ENCODE results near the gene SERINC2. TPM values are rescaled to one million over a fixed set of nuclear protein-coding genes. Genes with fewer than 3 reads are reported as not detected.
A peak's percentile ranks its signal among the peaks of the same experiment; 100 is the strongest.

SERINC2 gene
- total and polyA plus RNA-seq, 2 donors (not counting 1 experiment from before 2014, with no cell fraction given) = 28.4 to 104 TPM

GRCh38 chr1:31380181-31380580, 32.8 kb upstream of the SERINC2 start:
- DNase-seq (ENCODE audit: low read depth in 2 of 2) = no peak
- Histone ChIP-seq H2AFZ (ENCODE audit: low read length) (no peak overlapping the region), H3K9me3 (ENCODE audit: control insufficient read depth, insufficient read depth, low read depth, low read length) (no peaks in the 10 kb centered on the region), H3K27me3 (ENCODE audit: control insufficient read depth, insufficient read depth, low read length) (no peaks in the 10 kb centered on the region), H3K36me3 (ENCODE audit: control insufficient read depth, insufficient read depth, low read length) (no peaks in the 10 kb centered on the region), H3K9ac (ENCODE audit: insufficient read depth, low read length) (no peak overlapping the region), H4K20me1 (ENCODE audit: control insufficient read depth, extremely low read depth, insufficient read depth, low read length) (no peaks in the 10 kb centered on the region), H3K4me3 (replicated peaks in 1 of 4; ENCODE audit: control extremely low read depth in 1 of 4, insufficient read depth in 1 of 4, low read depth in 3 of 4, low read length in 4 of 4) (no peak overlapping the region), H3K27ac (ENCODE audit: insufficient read depth, low read length) (no peak overlapping the region), H3K4me2 (ENCODE audit: extremely low read depth, insufficient read depth, low read length) (no peak overlapping the region), H3K79me2 (ENCODE audit: control insufficient read depth, insufficient read depth, low read length) (no peaks in the 10 kb centered on the region), H3K4me1 (ENCODE audit: control insufficient read depth, extremely low read depth, insufficient read depth, low read length) (peaks cover 25% of the 10 kb centered on the region)
- TF ChIP-seq CTCF (conservative IDR thresholded peaks at IDR 0.05 in 1 of 2, IDR thresholded peaks at IDR 0.05 in 1 of 2; ENCODE audit: low read depth in 1 of 2, low read length in 2 of 2) (no peak), EZH2 (IDR thresholded peaks at IDR 0.05; ENCODE audit: low read length, missing control alignments) (no peak)

GRCh38 chr1:31381394-31382294, 31.4 kb upstream of the SERINC2 start:
- no peaks in the 10 kb centered on the region for H3K27me3 ChIP-seq (ENCODE audit: control insufficient read depth, insufficient read depth, low read length)
- H3K79me2 ChIP-seq (ENCODE audit: control insufficient read depth, insufficient read depth, low read length) = no peaks in the 10 kb centered on the region
- H3K4me3 ChIP-seq (replicated peaks in 1 of 4; ENCODE audit: control extremely low read depth in 1 of 4, insufficient read depth in 1 of 4, low read depth in 3 of 4, low read length in 4 of 4) = no peak overlapping the region
- H2AFZ ChIP-seq (ENCODE audit: low read length) = no peak overlapping the region
- H3K36me3 ChIP-seq (ENCODE audit: control insufficient read depth, insufficient read depth, low read length) = no peaks in the 10 kb centered on the region
- H3K9me3 ChIP-seq (ENCODE audit: control insufficient read depth, insufficient read depth, low read depth, low read length) = no peaks in the 10 kb centered on the region
- H3K4me2 ChIP-seq (ENCODE audit: extremely low read depth, insufficient read depth, low read length) = peak overlapping the region; percentile 17
- DNase-seq (ENCODE audit: low read depth in 2 of 2) = peak in 1 of 2 donors; percentile 84
- no peaks in the 10 kb centered on the region for H4K20me1 ChIP-seq (ENCODE audit: control insufficient read depth, extremely low read depth, insufficient read depth, low read length)
- peaks cover 18% of the 10 kb centered on the region for H3K4me1 ChIP-seq (ENCODE audit: control insufficient read depth, extremely low read depth, insufficient read depth, low read length)
- TF ChIP-seq EZH2 (IDR thresholded peaks at IDR 0.05; ENCODE audit: low read length, missing control alignments) = no peak
- TF ChIP-seq CTCF (conservative IDR thresholded peaks at IDR 0.05 in 1 of 2, IDR thresholded peaks at IDR 0.05 in 1 of 2; ENCODE audit: low read depth in 1 of 2, low read length in 2 of 2) = no peak
- H3K27ac ChIP-seq (ENCODE audit: insufficient read depth, low read length) = no peak overlapping the region
- no peak overlapping the region for H3K9ac ChIP-seq (ENCODE audit: insufficient read depth, low read length)

GRCh38 chr1:31382379-31382989, 30.5 kb upstream of the SERINC2 start:
- Histone ChIP-seq H3K36me3 (ENCODE audit: control insufficient read depth, insufficient read depth, low read length) (no peaks in the 10 kb centered on the region), H3K4me1 (ENCODE audit: control insufficient read depth, extremely low read depth, insufficient read depth, low read length) (peaks cover 15% of the 10 kb centered on the region), H4K20me1 (ENCODE audit: control insufficient read depth, extremely low read depth, insufficient read depth, low read length) (no peaks in the 10 kb centered on the region), H3K4me3 (replicated peaks in 1 of 4; ENCODE audit: control extremely low read depth in 1 of 4, insufficient read depth in 1 of 4, low read depth in 3 of 4, low read length in 4 of 4) (no peak overlapping the region), H3K27me3 (ENCODE audit: control insufficient read depth, insufficient read depth, low read length) (no peaks in the 10 kb centered on the region), H3K4me2 (ENCODE audit: extremely low read depth, insufficient read depth, low read length) (no peak overlapping the region), H3K79me2 (ENCODE audit: control insufficient read depth, insufficient read depth, low read length) (no peaks in the 10 kb centered on the region), H3K9ac (ENCODE audit: insufficient read depth, low read length) (no peak overlapping the region), H3K9me3 (ENCODE audit: control insufficient read depth, insufficient read depth, low read depth, low read length) (no peaks in the 10 kb centered on the region), H2AFZ (ENCODE audit: low read length) (no peak overlapping the region), H3K27ac (ENCODE audit: insufficient read depth, low read length) (no peak overlapping the region)
- no peak for TF ChIP-seq EZH2 (IDR thresholded peaks at IDR 0.05; ENCODE audit: low read length, missing control alignments)
- TF ChIP-seq CTCF (conservative IDR thresholded peaks at IDR 0.05 in 1 of 2, IDR thresholded peaks at IDR 0.05 in 1 of 2; ENCODE audit: low read depth in 1 of 2, low read length in 2 of 2) = no peak
- DNase-seq (ENCODE audit: low read depth in 2 of 2) = no peak
